OCI-LY3 (cell line): Measurements from ENCODE around the gene TUBGCP4.

ENCODE experiments used
- H2AFZ ChIP-seq: fragments of 200-600, 300-600 bp; shearing (Covaris generic); 2 replicates; pipeline ENCODE4 v1.6.0; 2014; ENCODE audit warnings: antibody characterized with exemption, low read depth, low read length
- H3K27ac ChIP-seq: fragments of 200-600, 300-600 bp; sonication (generic); 2 replicates; pipeline ENCODE4 v1.5.1; 2014; ENCODE audit warnings: mild to moderate bottlenecking, low read length, moderate library complexity, mixed read lengths
- H3K27me3 ChIP-seq: fragments of 200-600, 300-600 bp; sonication (generic); 2 replicates; pipeline ENCODE4 v1.6.1; 2014; ENCODE audit warnings: low read depth, low read length, mixed read lengths
- H3K36me3 ChIP-seq: fragments of 200-600, 300-600 bp; sonication (generic); replicated peaks from 2 replicates; pipeline ENCODE3; 2014; ENCODE audit warnings: low read depth, low read length, mixed read lengths
- H3K4me1 ChIP-seq: fragments of 300-600, 200-600 bp; sonication (generic); 2 replicates; pipeline ENCODE4 v1.6.1; 2014; ENCODE audit warnings: low read length, mixed read lengths
- H3K4me2 ChIP-seq: fragments of 200-600, 300-600 bp; sonication (generic); 2 replicates; pipeline ENCODE4 v1.6.1; 2014; ENCODE audit warnings: low read length, mixed read lengths
- H3K4me3 ChIP-seq: fragments of 300-600, 200-600 bp; sonication (generic); 2 replicates; pipeline ENCODE4 v1.5.1; 2014; ENCODE audit warnings: antibody characterized with exemption, mild to moderate bottlenecking, low read length, moderate library complexity
- H3K79me2 ChIP-seq: fragments of 300-600, 200-600 bp; shearing (Covaris generic); 2 replicates; pipeline ENCODE4 v1.6.1; 2014; ENCODE audit warnings: mild to moderate bottlenecking, low read length, mixed read lengths
- H3K9ac ChIP-seq: fragments of 300-600, 200-600 bp; shearing (Covaris generic); 2 replicates; pipeline ENCODE4 v1.6.0; 2014; ENCODE audit warnings: mild to moderate bottlenecking, low read length, moderate library complexity
- H3K9me3 ChIP-seq: fragments of 200-600, 300-600 bp; shearing (Covaris generic); 2 replicates; pipeline ENCODE4 v1.6.1; 2014; ENCODE audit warnings: low read length, mixed read lengths; ENCODE audit not compliant: insufficient read depth
- H4K20me1 ChIP-seq: fragments of 200-600, 300-600 bp; sonication (generic); 2 replicates; pipeline ENCODE4 v1.6.1; 2016; ENCODE audit warnings: low read length, mixed read lengths; ENCODE audit not compliant: insufficient read depth
- EZH2phosphoT487 ChIP-seq: fragments of 200-600 bp; shearing (Covaris generic); IDR thresholded peaks from 2 replicates; pipeline ENCODE4 v1.6.1; 2018; ENCODE audit warnings: antibody characterized with exemption, mixed run types, low read depth
- TF ChIP-seq, protein P1 (sequence below): fragments of 200-600, 300-600 bp; sonication (generic); IDR thresholded peaks from 2 replicates; pipeline ENCODE4 v1.5.1; 2014; ENCODE audit warnings: antibody characterized with exemption, low read length, low read depth

TUBGCP4 gene

DNA sequence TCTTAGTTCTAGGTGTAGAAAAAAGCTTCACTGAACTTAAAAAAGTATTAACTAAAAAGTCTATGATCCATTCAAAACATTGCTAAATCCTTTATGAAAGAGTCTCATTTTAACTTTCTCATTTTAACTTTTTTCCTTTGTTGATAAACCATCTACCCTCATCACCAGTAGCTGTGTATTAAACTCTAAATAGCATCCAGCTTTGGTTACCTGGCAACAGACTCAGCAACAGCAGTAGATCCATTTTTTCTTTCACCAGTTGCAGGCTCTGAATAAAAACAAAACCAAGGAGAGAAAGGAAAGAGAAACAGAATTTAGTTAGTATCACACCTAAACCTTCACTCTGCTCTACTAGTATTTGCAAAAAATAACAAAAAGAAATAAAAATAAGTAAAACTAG is 70.4 kb downstream of the TUBGCP4 start:
- Histone ChIP-seq H3K36me3 (peaks cover 23% of the 10 kb centered on the region), H3K9ac (no peak overlapping the region), H4K20me1 (no peaks in the 10 kb centered on the region), H2AFZ (no peak overlapping the region), H3K4me3 (no peak overlapping the region), H3K9me3 (no peaks in the 10 kb centered on the region), H3K27ac (no peak overlapping the region), H3K4me1 (no peaks in the 10 kb centered on the region), H3K79me2 (no peaks in the 10 kb centered on the region), H3K4me2 (no peak overlapping the region), H3K27me3 (no peaks in the 10 kb centered on the region)
- TF ChIP-seq, protein P1, sequence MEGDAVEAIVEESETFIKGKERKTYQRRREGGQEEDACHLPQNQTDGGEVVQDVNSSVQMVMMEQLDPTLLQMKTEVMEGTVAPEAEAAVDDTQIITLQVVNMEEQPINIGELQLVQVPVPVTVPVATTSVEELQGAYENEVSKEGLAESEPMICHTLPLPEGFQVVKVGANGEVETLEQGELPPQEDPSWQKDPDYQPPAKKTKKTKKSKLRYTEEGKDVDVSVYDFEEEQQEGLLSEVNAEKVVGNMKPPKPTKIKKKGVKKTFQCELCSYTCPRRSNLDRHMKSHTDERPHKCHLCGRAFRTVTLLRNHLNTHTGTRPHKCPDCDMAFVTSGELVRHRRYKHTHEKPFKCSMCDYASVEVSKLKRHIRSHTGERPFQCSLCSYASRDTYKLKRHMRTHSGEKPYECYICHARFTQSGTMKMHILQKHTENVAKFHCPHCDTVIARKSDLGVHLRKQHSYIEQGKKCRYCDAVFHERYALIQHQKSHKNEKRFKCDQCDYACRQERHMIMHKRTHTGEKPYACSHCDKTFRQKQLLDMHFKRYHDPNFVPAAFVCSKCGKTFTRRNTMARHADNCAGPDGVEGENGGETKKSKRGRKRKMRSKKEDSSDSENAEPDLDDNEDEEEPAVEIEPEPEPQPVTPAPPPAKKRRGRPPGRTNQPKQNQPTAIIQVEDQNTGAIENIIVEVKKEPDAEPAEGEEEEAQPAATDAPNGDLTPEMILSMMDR, result no peak
- TF ChIP-seq EZH2phosphoT487, result no peak

DNA sequence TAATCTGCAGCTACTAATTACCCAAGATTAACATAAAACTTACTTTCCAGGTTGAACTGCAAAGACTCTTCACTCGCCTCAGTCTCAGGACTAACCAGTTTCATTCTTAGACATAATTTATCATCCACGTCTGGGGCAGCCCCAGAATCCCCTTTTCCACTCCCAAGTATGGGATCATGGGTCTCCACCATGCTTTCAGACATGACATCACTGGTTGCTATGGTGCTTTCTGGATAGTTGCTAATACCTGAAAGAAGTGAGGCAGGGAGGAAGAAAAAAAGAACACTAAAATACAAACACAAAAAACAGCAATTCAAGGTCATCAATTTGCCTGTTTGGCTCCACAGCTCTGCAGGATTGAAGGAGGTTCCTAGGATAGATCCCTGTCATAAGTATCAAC is 75.4 kb downstream of the TUBGCP4 start:
- Histone ChIP-seq H3K27me3 (no peaks in the 10 kb centered on the region), H3K27ac (no peak overlapping the region), H3K9me3 (no peaks in the 10 kb centered on the region), H3K4me1 (no peaks in the 10 kb centered on the region; the same call in 1 of the 2 replicates), H3K79me2 (peaks cover 3% of the 10 kb centered on the region; the same call in 1 of the 2 replicates), H4K20me1 (no peaks in the 10 kb centered on the region), H3K4me3 (no peak overlapping the region), H2AFZ (no peak overlapping the region), H3K4me2 (no peak overlapping the region), H3K9ac (no peak overlapping the region), H3K36me3 (peaks cover 9% of the 10 kb centered on the region)
- no peak for TF ChIP-seq EZH2phosphoT487
- TF ChIP-seq, protein P1, result no peak

DNA sequence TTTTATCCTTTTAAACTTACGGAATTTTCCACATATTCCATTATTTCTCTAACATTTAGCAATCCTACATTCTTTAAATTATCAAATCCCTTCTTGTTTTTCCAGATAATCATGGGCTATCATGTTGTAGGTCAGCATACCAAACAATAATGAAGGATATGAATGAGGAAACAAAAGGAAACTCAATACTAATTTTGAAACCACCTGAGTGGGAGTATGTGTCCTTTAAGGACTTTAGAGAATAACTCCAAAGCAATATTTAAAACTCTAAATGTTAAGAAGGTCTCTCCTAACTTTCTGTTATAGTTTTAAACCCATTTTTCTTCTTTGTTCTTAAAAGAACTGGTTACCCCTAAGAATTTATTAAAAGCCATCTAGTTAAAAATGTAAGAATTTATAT is 79.1 kb downstream of the TUBGCP4 start:
- H3K4me3 ChIP-seq, result no peak overlapping the region

More for the DNA sequence above, 79.1 kb downstream of the TUBGCP4 start:
- TF ChIP-seq, protein P1, result no peak
- no peak for TF ChIP-seq EZH2phosphoT487
- Histone ChIP-seq H3K9me3 (no peaks in the 10 kb centered on the region), H3K27ac (no peak overlapping the region), H4K20me1 (no peaks in the 10 kb centered on the region), H3K27me3 (no peaks in the 10 kb centered on the region), H3K79me2 (peaks cover 3% of the 10 kb centered on the region; the same call in 1 of the 2 replicates), H3K4me2 (no peak overlapping the region), H3K36me3 (peaks cover 10% of the 10 kb centered on the region), H3K9ac (no peak overlapping the region), H2AFZ (no peak overlapping the region), H3K4me1 (no peaks in the 10 kb centered on the region; the same call in 1 of the 2 replicates)
